D341Med (cell line): ENCODE measurements around the gene ARHGEF11.

Experiments used
- DNase-seq: peaks from one replicate; pipeline ENCODE4 v3.0.0; 2012; ENCODE audit warnings: low spot score

Gene ARHGEF11

DNA sequence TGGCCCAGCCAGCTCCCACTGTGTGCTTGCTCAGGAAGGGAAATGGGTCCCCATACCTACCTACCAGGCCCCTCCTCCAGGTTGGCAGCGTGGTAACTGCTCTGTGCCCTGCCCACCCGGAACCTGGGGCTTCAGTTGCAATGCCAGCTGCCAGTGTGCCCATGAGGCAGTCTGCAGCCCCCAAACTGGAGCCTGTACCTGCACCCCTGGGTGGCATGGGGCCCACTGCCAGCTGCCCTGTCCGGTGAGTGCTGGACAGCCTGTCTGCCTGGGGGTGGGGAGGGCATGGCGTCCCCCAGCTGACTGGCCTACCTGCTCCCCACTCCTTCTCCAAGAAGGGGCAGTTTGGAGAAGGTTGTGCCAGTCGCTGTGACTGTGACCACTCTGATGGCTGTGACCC lies 135.9 kb downstream of the ARHGEF11 start:
- DNase-seq, result no peak

DNA sequence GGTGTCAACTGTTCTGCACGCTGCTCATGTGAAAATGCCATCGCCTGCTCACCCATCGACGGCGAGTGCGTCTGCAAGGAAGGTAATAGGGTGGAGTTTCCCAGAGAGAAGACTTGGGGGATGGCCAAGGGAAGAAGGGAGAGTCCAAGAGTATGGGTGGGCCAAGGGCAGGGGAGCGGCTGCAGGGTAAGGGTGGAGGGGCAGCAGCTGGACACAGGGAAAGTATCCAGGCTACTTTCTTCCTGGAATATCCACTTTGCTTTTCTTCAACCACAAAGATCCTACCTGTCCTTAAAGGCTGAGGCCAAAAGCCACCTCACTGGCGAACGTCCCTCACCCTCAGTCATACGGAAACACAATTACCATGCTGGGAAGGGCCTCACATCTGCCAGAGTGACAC lies 136.6 kb downstream of the ARHGEF11 start:
- no peak for DNase-seq

GRCh38 chr1:156908541-156908940 lies 137.0 kb downstream of the ARHGEF11 start:
- no peak for DNase-seq

DNA sequence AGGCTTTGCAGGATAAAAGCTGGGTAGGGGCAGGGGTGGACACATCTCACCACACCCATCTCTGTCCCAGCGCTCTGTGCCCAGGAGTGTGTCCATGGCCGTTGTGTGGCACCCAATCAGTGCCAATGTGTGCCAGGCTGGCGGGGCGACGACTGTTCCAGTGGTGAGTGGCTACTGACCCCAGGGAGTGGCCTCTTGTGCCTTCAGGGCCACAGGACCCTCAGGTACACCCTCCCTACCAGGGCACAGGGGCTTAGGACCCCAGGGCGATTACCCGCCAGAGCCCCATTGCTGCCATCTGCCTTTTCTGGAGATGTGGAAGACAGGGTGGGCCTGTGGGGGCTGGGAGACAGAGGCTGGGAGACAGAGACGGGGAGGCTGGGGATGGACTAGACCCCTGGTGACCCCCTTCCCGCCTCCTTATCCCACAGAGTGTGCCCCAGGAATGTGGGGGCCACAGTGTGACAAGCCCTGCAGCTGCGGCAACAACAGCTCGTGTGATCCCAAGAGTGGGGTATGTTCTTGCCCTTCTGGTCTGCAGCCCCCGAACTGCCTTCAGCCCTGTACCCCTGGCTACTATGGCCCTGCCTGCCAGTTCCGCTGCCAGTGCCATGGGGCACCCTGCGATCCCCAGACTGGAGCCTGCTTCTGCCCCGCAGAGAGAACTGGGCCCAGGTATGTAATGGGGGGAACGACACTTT lies 139.2 kb downstream of the ARHGEF11 start:
- no peak for DNase-seq

GRCh38 chr1:156905651-156906050 lies 139.9 kb downstream of the ARHGEF11 start:
- no peak for DNase-seq

DNA sequence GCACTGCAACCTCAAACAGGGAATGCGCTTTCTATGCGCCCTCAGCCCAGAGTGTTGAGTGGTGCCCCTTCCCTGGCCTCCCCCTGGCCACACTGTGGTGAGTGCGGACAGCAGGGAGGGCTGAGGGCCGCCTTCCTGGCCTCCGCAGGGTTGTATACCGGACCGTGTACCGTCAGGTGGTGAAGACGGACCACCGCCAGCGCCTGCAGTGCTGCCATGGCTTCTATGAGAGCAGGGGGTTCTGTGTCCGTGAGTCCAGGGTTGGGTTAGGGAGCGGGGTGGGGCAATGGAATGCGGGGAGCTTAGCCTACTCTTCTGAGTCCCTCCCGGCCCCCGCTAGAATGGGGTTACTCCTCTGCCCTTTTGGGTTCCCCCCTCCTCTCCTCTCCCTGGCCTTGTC lies 140.4 kb downstream of the ARHGEF11 start:
- DNase-seq, result no peak

GRCh38 chr1:156904187-156904959 lies 141.2 kb downstream of the ARHGEF11 start:
- no peak for DNase-seq

GRCh38 chr1:156903328-156904091 lies 142.0 kb downstream of the ARHGEF11 start:
- DNase-seq, result no peak

DNA sequence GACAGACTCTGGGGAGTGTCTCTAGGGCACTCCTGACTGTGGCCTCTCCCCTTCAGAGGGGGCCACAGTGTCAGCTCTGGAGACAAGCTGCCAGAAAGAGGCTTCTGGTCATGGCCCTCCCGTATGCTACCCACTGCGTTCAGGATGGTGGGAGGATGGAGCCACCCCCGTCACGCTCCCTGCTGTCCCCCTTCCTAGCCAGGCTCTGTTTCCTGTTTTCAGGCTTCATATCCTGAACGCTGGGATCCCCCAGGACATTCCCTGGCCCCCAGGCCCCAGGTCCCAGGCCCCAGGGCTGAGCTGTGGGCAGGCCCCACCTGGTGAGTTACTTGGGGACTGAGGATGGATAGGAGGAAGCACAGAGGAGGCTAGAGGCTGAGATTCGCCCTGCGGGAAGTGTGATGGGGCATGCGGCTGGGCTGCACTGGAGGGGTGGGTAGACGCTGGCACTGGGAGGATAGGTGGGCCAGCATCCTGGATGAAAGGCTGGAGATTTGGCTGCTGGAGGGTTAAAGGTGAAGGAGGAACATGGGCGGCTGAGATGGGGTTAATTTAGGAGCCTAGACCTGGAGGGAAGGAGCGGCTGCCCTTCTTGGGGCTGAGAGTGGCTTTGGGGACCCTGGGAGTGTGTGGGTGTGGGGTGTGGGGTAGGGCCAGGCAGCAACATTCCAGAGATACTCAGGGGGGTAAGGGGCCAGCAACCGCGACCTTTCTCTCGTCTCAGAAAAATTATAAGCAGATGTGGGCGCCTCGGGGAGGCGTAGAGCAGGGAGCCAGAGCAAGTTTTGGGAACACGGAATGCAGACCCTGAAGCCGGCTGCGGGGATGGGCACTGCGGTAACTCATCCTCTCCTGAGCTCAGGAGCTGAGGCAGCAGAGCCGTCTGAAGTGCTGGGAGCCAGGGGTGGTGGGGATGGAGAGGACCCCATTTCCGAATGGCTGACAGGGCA lies 143.3 kb downstream of the ARHGEF11 start:
- no peak for DNase-seq

- no peak for DNase-seq
These were observed 144.0 kb downstream of the ARHGEF11 start for GRCh38 chr1:156901590-156901900.

- DNase-seq, result no peak
These were observed 144.5 kb downstream of the ARHGEF11 start for GRCh38 chr1:156900896-156901589.

DNA sequence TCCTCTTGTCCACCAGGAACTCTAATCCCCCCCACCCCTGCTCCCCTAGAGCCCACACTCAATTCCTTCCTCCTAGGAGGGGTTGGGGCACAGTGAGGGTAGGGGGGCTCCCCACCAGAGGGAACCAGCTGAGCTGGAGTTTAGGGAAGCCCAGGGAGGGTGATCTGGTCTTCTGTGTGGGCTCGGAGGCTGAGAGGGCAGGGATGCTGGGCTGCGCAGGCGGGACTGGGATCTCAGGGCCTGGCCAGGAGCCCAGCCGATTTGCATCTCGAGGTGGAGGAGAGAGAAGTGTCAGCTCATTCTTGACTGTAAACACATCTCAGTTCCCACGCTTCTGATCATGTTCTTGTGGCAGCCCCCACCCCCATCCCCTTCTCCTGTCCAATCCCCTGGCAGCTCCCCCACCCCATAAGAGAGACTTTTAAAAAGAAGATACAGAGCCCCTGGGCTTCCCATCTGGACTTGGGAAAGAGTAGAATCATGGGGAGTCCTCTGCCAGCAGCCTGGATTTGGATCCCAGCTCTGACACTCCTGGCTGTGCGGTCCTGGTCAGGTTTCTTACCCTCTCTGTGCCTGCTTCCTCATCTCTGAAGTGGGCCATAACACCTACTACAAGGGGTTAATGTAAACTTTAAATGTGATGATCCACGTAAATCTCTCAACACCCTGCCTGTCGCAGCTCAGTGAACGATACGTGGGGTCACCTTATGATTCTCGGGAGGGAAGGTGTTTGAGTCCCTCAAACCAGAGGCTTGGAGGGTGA lies 145.4 kb downstream of the ARHGEF11 start:
- DNase-seq, result no peak

- no peak for DNase-seq
These were observed 146.4 kb downstream of the ARHGEF11 start for GRCh38 chr1:156898971-156899664.

DNA sequence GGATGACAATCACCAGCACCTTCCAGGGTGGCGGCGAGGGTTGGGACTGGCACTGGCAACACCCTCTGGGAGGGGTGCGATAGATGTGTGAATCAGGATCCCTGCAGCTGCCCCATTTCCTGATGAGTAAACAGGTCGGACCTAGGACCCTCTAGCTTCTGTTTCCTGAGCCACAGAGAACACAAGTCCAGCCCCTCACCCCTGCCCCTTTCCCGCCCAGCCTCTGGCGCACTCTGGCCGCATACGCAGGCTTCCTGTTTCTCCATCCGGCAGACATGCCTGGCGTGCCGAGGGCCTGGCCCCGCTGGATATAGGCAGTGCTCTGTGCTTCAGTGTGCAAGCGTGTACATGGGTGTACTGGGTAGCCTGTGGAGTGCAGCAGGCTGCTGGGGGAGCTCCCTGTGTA lies 147.4 kb downstream of the ARHGEF11 start:
- no peak for DNase-seq

GRCh38 chr1:156897078-156897825 lies 148.3 kb downstream of the ARHGEF11 start:
- DNase-seq, result no peak

DNA sequence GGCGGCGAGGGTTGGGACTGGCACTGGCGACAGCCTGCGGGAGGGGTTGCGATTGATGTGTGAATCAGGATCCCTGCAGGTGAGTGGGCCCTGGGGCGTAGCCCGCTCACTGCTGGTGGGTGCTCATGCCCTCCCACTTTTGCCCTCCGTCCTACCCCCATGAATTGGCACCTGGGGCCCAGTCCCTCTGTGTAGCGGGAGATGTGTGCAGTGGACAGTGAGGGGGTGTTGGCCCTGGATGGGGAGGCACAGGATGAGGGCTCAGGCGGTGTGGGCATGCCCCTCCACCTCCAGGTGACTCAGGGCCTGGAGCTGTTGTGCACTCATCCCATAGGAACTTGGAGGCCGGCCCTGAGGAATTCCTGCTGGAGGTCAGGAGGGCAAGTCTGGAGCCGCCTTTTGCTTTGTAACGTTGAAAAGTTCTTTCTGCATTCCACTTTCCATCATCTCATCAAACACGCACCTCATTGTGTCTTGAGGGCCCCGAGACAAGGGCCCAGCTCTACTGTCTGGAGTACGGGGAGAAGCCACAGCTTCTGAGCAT lies 149.0 kb downstream of the ARHGEF11 start:
- no peak for DNase-seq

- DNase-seq, result no peak
These were observed 149.6 kb downstream of the ARHGEF11 start for GRCh38 chr1:156895927-156896326.

GRCh38 chr1:156895455-156895812 lies 150.1 kb downstream of the ARHGEF11 start:
- DNase-seq, result no peak
